Measurements from ENCODE around the gene WFIKKN2.
"Not testable (repeated sequence)": the region's sequence is repeated elsewhere in the genome, so short reads cannot be mapped to it uniquely, and the experiment has no call there.

Gene WFIKKN2

GRCh38 chr17:50803676-50804075 is 31.7 kb upstream of the WFIKKN2 start:
- no peak for TF ChIP-seq CTCF (IDR thresholded peaks at IDR 0.05)

GRCh38 chr17:50804749-50805475 is 30.5 kb upstream of the WFIKKN2 start:
- not testable (repeated sequence) for H3K36me3 ChIP-seq (ENCODE audit: control insufficient read depth, insufficient read depth, low read length); H3K4me3 ChIP-seq (ENCODE audit: low read depth, low read length); H3K4me2 ChIP-seq (ENCODE audit: low read length); H3K27ac ChIP-seq; H3K9ac ChIP-seq; H3K79me2 ChIP-seq; H3K27me3 ChIP-seq (ENCODE audit: control insufficient read depth, insufficient read depth, low read length); H2AFZ ChIP-seq; H3K9me3 ChIP-seq (ENCODE audit: control insufficient read depth, low read length); H3K4me1 ChIP-seq

More at GRCh38 chr17:50803676-50804075, 31.7 kb upstream of the WFIKKN2 start:
- Histone ChIP-seq H3K27ac (no peak overlapping the region), H2AFZ (no peak overlapping the region), H3K36me3 (ENCODE audit: control insufficient read depth, insufficient read depth, low read length) (no peaks in the 10 kb centered on the region), H3K79me2 (no peaks in the 10 kb centered on the region), H3K4me1 (no peaks in the 10 kb centered on the region), H3K9me3 (ENCODE audit: control insufficient read depth, low read length) (no peaks in the 10 kb centered on the region), H3K4me3 (ENCODE audit: low read depth, low read length) (no peak overlapping the region), H3K9ac (no peak overlapping the region), H3K4me2 (ENCODE audit: low read length) (no peak overlapping the region), H3K27me3 (ENCODE audit: control insufficient read depth, insufficient read depth, low read length) (no peaks in the 10 kb centered on the region)

- Histone ChIP-seq H3K4me1 (no peaks in the 10 kb centered on the region), H3K9me3 (ENCODE audit: control insufficient read depth, low read length) (no peaks in the 10 kb centered on the region)
- TF ChIP-seq CTCF (IDR thresholded peaks at IDR 0.05) = no peak
Observed at GRCh38 chr17:50805486-50805885, 29.9 kb upstream of the WFIKKN2 start.

GRCh38 chr17:50806141-50806643 is 29.2 kb upstream of the WFIKKN2 start:
- Histone ChIP-seq H3K9ac (no peak overlapping the region), H3K9me3 (ENCODE audit: control insufficient read depth, low read length) (no peaks in the 10 kb centered on the region), H2AFZ (no peak overlapping the region), H3K79me2 (no peaks in the 10 kb centered on the region), H3K36me3 (ENCODE audit: control insufficient read depth, insufficient read depth, low read length) (no peaks in the 10 kb centered on the region), H3K4me2 (ENCODE audit: low read length) (no peak overlapping the region), H3K27me3 (ENCODE audit: control insufficient read depth, insufficient read depth, low read length) (no peaks in the 10 kb centered on the region), H3K27ac (no peak overlapping the region), H3K4me3 (ENCODE audit: low read depth, low read length) (no peak overlapping the region), H3K4me1 (no peaks in the 10 kb centered on the region)
- TF ChIP-seq CTCF (IDR thresholded peaks at IDR 0.05) = no peak

More at GRCh38 chr17:50805486-50805885, 29.9 kb upstream of the WFIKKN2 start:
- no peak overlapping the region for H3K4me3 ChIP-seq (ENCODE audit: low read depth, low read length)
- no peaks in the 10 kb centered on the region for H3K36me3 ChIP-seq (ENCODE audit: control insufficient read depth, insufficient read depth, low read length)
- H3K27me3 ChIP-seq (ENCODE audit: control insufficient read depth, insufficient read depth, low read length) = no peaks in the 10 kb centered on the region
- H3K79me2 ChIP-seq = no peaks in the 10 kb centered on the region
- no peak overlapping the region for H3K4me2 ChIP-seq (ENCODE audit: low read length)
- no peak overlapping the region for H3K9ac ChIP-seq
- H3K27ac ChIP-seq = no peak overlapping the region
- H2AFZ ChIP-seq = no peak overlapping the region

- H3K4me2 ChIP-seq (ENCODE audit: low read length) = no peak overlapping the region
- H3K36me3 ChIP-seq (ENCODE audit: control insufficient read depth, insufficient read depth, low read length) = no peaks in the 10 kb centered on the region
- no peak overlapping the region for H2AFZ ChIP-seq
- no peaks in the 10 kb centered on the region for H3K79me2 ChIP-seq
- H3K9ac ChIP-seq = no peak overlapping the region
- H3K4me1 ChIP-seq = no peaks in the 10 kb centered on the region
- H3K4me3 ChIP-seq (ENCODE audit: low read depth, low read length) = no peak overlapping the region
- H3K9me3 ChIP-seq (ENCODE audit: control insufficient read depth, low read length) = no peaks in the 10 kb centered on the region
- H3K27ac ChIP-seq = no peak overlapping the region
- no peak for TF ChIP-seq CTCF (IDR thresholded peaks at IDR 0.05)
- H3K27me3 ChIP-seq (ENCODE audit: control insufficient read depth, insufficient read depth, low read length) = no peaks in the 10 kb centered on the region
Observed at GRCh38 chr17:50807009-50807408, 28.4 kb upstream of the WFIKKN2 start.
